Heart right ventricle (tissue), 16 donors: ENCODE data around the gene FARP1. TPM values are rescaled to one million over a fixed set of nuclear protein-coding genes. Genes with fewer than 3 reads are reported as not detected.

Experiments used
- ATAC-seq, 8 donors: fragments of 200-7000 bp; cut with Tn5 transposase; one replicate each; pipeline ENCODE4 v1.9.1; 2020; ENCODE audit warnings: mild to moderate bottlenecking in 8 of 8, moderate library complexity in 8 of 8, moderate number of reproducible peaks in 1 of 8
- DNase-seq, 2 donors: peaks; one replicate each; pipeline ENCODE4 v3.0.0-alpha.2; 2020
- H3K27ac ChIP-seq, 10 donors: fragments of 200-600 bp; sonication (generic) in 2 of 10; one replicate each; pipeline versions ENCODE4 v1.5.0 to v1.8.0; 2020 to 2022; ENCODE audit warnings: mild to moderate bottlenecking in 3 of 10
- H3K27me3 ChIP-seq, 7 donors: fragments of 200-600 bp; one replicate each; pipeline ENCODE4 v1.8.0; 2021 to 2022; ENCODE audit warnings: mild to moderate bottlenecking in 2 of 7
- H3K36me3 ChIP-seq, 9 donors: fragments of 200-600 bp; sonication (generic) in 1 of 9; one replicate each; pipeline versions ENCODE4 v1.5.0 to v1.8.0; 2020 to 2022; ENCODE audit warnings: mild to moderate bottlenecking in 2 of 9
- H3K4me1 ChIP-seq, 9 donors: fragments of 200-600 bp; sonication (generic) in 1 of 9; one replicate each; pipeline versions ENCODE4 v1.5.0 to v1.8.0; 2020 to 2022; ENCODE audit warnings: mild to moderate bottlenecking in 4 of 9
- H3K4me3 ChIP-seq, 10 donors: fragments of 200-600 bp; sonication (generic) in 2 of 10; one replicate each; pipeline versions ENCODE4 v1.5.0 to v1.8.0; 2020 to 2022; ENCODE audit warnings: mild to moderate bottlenecking in 7 of 10, moderate library complexity in 2 of 10
- H3K9me3 ChIP-seq, 11 donors: fragments of 200-600 bp in 10 of 11; sonication (generic) in 2 of 11; one replicate each; pipeline versions ENCODE4 v1.5.0 to v1.8.0; 2013 to 2022; ENCODE audit warnings: mild to moderate bottlenecking in 2 of 11, control low read depth in 1 of 11, moderate library complexity in 1 of 11
- CTCF ChIP-seq, 9 donors: fragments of 200-600 bp; sonication (generic) in 2 of 9; IDR thresholded peaks; one replicate each; pipeline versions ENCODE4 v1.5.0 to v1.8.0; 2021 to 2022; ENCODE audit warnings: antibody characterized with exemption in 9 of 9, mild to moderate bottlenecking in 5 of 9, moderate library complexity in 1 of 9
- WGBS, 2 donors: extraction: QIAGEN DNeasy Blood & Tissue Kit; methylation state at CpG; one replicate each; pipeline ENCODE4 v1.1.7; 2013; ENCODE audit warnings: inconsistent platforms in 1 of 2; 5-methylcytosine and 5-hydroxymethylcytosine counted together
- intact Hi-C, 10 donors: fragments of 100-400 bp; cut with DNase I; formaldehyde crosslinking; loops; one replicate each; pipeline versions ENCODE4 v1.11.1 to v1.14.2; 2022
- polyA plus RNA-seq, 2 donors: library from polyadenylated mRNA; stranded (reverse); fragments of 200-250 nt; gene quantifications; one replicate each; pipeline ENCODE4 v1.2.3, GENCODE V29; 2013
- total RNA-seq, 10 donors: library from RNA; stranded (reverse); fragmentation: NEBNext Ultra II Directional in 3 of 10; extraction: Animal tissue kit (Norgen Biotek cat#: 25700) in 3 of 10; gene quantifications; one replicate each; pipeline versions ENCODE4 v1.2.1 to v1.2.4, GENCODE V29; 2021 to 2023
- donor health status: Arrhythmogenic right ventricular cardiomyopathy.
- donor health status: ischemic (EF 13 %, LVEDD 7.1; RV severe dilation, severe dysfunction).
- donor health status: healthy with polysubstance abuse.
- donor health status: DM: no; HTN: yes; CAD: no.
- donor health status: DM: no; HTN: no; CAD: no.
- donor health status: ischemic (EF 25% LVEDD 6.9; RV normal size, moderate dysfunction).
- donor health status: ischemic (EF 25% LVEDD 5.7; RV mildly dilated, moderate dysfunction).
- donor health status: healthy.
- donor health status: DM: yes; HTN: yes; CAD: no.
- donor health status: Ischemic cardiomyopathy.
- donor health status: ischemic (EF 35%, LVEDD 5.7; RV mildly dilated, moderate dysfunction).
- donor health status: nonischemic (EF 11% LVEDD 7.7; RV severe dilation, severe dysfunction).
- donor health status: DM: yes; HTN: yes; CAD: no.
- donor health status: PGD.
- donor health status: ischemic (EF 29% LVEDD 5.4; RV normal size, mild dysfunction).
- donor health status: nonischemic (EF 23%, LVEDD 6.1; RV moderate dilation, normal function).

The FARP1 gene
- total and polyA plus RNA-seq, 12 donors: 6.9 to 72.9 (median 17.1) TPM

- Histone ChIP-seq H3K36me3 (no peaks in the 10 kb centered on the region), H3K9me3 (no peaks in the 10 kb centered on the region), H3K27me3 (no peaks in the 10 kb centered on the region), H3K4me1 (peaks cover 0 to 47% (median 22%) of the 10 kb centered on the region in 9 donors), H3K4me3 (no peak overlapping the region), H3K27ac (no peak overlapping the region)
- intact Hi-C loops: no loop called here
- WGBS, 2 donors: 58 to 63% methylated on average over 3 of the region's 3 CpGs
- DNase-seq: no peak
- TF ChIP-seq CTCF (IDR thresholded peaks at IDR 0.05): no peak
- ATAC-seq: no peak
Observed at GRCh38 chr13:98298599-98298998, 155.7 kb downstream of the FARP1 start.

GRCh38 chr13:98299235-98299965 is 156.5 kb downstream of the FARP1 start:
- no peak for DNase-seq

DNA sequence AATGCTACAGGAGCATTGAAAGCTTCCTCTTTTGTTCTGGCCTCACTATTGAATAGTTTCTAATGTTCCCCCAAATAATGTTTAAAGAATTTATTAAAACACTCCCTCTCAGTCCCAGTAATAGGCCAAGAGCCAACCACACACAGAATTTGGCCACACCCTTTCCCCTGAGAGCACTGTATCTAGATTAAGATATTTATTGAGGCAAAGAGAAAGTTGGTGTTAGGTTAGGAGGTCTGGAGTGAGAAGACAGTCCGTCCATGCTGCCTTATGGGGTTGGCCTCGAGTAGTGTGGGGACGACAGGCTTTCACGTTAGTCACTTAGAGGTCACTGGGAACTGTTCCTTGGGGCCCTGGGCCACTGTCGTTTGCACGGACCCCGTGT is 157.1 kb downstream of the FARP1 start:
- intact Hi-C loops: no loop called here
- Histone ChIP-seq H3K27me3 (no peaks in the 10 kb centered on the region), H3K27ac (peak overlapping the region in 2 of 10 donors; percentile 2 to 7), H3K36me3 (no peaks in the 10 kb centered on the region), H3K4me3 (no peak overlapping the region), H3K9me3 (no peaks in the 10 kb centered on the region), H3K4me1 (peaks cover 0 to 47% (median 22%) of the 10 kb centered on the region in 9 donors)
- ATAC-seq (peak in 6 of 8 donors; percentile 39 to 63 (median 44)), DNase-seq (no peak)
- WGBS, 2 donors: 50 to 58% methylated on average over 7 of the region's 7 CpGs
- no peak for TF ChIP-seq CTCF (IDR thresholded peaks at IDR 0.05)

More at GRCh38 chr13:98299235-98299965, 156.5 kb downstream of the FARP1 start:
- Histone ChIP-seq H3K4me3 (no peak overlapping the region), H3K27ac (peak overlapping the region in 2 of 10 donors; percentile 2 to 7), H3K27me3 (no peaks in the 10 kb centered on the region), H3K36me3 (no peaks in the 10 kb centered on the region), H3K4me1 (peaks cover 0 to 47% (median 22%) of the 10 kb centered on the region in 9 donors), H3K9me3 (no peaks in the 10 kb centered on the region)
- intact Hi-C loops: no loop called here
- WGBS, 2 donors: 71% methylated on average over 6 of the region's 6 CpGs
- no peak for TF ChIP-seq CTCF (IDR thresholded peaks at IDR 0.05)
- no peak for ATAC-seq

DNA sequence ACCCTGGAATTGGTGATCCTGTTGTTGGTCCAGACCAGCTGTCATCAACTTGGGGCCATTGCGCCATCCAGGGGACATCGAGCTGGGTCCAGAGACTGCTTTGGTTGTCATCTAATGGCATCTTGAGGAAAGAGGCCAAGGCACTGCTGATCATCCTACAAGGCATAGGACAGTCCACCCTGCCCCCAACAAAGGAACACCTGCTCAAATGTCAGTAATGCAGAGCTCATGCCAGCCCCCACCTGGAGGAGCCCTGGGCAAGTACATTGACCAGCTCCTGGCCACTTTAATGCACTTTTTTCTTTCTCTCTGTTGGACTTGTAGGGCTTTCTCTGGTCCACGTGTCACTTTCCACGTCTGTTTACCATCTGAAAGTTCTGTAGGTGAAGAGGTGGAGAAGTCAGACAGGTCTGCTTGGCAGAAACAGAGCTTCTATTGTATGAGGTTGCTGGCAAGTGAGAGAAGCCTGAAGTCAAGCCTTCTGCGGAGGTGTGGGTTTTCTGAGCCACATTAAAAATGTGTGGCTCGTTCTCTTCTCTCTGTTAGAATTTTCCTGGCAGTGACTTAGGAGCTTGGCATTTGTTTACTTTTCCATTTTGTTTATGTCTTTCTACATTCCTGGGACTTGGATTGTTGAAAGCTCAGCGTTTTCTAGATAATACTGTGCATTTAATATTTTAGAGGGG is 158.2 kb downstream of the FARP1 start:
- intact Hi-C loops: no loop called here
- Histone ChIP-seq H3K9me3 (no peaks in the 10 kb centered on the region), H3K27me3 (no peaks in the 10 kb centered on the region), H3K36me3 (no peaks in the 10 kb centered on the region), H3K4me1 (peaks cover 0 to 42% (median 17%) of the 10 kb centered on the region in 9 donors), H3K4me3 (no peak overlapping the region), H3K27ac (peak overlapping the region in 1 of 10 donors; percentile 2)
- ATAC-seq (peak in 4 of 8 donors; percentile 8 to 63 (median 46)), DNase-seq (no peak)
- no peak for TF ChIP-seq CTCF (IDR thresholded peaks at IDR 0.05)
- 68 to 69% methylated on average over 7 of the region's 7 CpGs for WGBS, 2 donors
